ENCODE measurements around the gene BPIFA3.

DNA sequence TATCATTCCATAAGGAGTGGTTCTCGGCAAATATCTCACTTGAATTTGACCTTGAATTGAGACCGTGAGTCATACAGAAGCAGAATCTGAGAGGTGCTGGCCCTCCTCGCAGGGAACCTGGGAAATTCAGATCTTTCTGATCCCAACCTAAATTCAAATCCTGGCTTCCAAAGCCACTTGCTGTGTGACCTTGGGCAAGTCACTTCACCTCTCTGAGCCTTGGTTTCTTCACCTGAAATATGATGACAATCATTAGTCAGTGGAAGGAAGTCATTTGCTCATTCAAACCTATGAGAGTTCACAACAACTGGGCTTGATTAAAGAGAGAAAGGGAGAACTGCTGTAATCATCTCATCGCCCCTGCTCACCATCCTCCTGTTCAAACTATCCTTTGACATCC lies 7.2 kb downstream of the BPIFA3 start:
- TF ChIP-seq EZH2 (IDR thresholded peaks at IDR 0.05) (no peak), POLR2AphosphoS5 (IDR thresholded peaks at IDR 0.05; ENCODE audit: borderline replicate concordance, low read depth, low read length) (no peak)
